Adrenal gland (tissue), 5 donors: Measurements from ENCODE around the gene ACER2.

Source experiments
- POLR2A ChIP-seq, 2 donors: fragments of 450-650 bp; IDR thresholded peaks; one replicate each; pipeline ENCODE4 v1.6.1; 2017; ENCODE audit warnings: antibody characterized with exemption in 2 of 2, mild to moderate bottlenecking in 2 of 2, moderate library complexity in 1 of 2
- TF ChIP-seq, protein P1 (sequence below), 6 experiments: fragments of 450-650 bp in 4 of 6; fragments of 200-600 bp in 2 of 6; sonication (generic) in 1 of 6; IDR thresholded peaks; 1 replicate in 5 of 6; 2 replicates in 1 of 6; pipeline versions ENCODE4 v1.5.1 to v1.8.0; 2016 to 2021; ENCODE audit warnings: antibody characterized with exemption in 6 of 6, mild to moderate bottlenecking in 2 of 6, moderate library complexity in 1 of 6
- donor health status: DM: no; HTN: no; CAD: no.

DNA sequence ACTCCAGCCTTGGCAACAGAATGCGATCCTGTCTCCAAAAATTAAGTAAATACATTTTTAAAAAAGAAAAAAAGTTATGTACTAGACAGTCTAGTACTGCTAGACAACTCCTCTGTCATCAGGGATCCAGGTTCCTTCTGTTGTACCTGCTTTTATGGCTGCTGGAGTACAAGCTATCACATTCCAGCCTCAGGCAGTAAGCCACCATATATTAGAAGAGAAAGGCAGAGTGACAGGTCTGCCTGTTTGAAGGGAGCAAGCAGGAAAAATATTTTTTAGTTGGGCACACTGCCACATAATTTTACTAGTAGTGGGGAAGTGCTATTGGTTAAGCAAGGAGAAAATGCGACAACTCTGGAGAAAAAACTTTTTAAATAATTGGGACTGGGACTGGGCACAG lies 39.7 kb upstream of the ACER2 start:
- TF ChIP-seq, protein P1, sequence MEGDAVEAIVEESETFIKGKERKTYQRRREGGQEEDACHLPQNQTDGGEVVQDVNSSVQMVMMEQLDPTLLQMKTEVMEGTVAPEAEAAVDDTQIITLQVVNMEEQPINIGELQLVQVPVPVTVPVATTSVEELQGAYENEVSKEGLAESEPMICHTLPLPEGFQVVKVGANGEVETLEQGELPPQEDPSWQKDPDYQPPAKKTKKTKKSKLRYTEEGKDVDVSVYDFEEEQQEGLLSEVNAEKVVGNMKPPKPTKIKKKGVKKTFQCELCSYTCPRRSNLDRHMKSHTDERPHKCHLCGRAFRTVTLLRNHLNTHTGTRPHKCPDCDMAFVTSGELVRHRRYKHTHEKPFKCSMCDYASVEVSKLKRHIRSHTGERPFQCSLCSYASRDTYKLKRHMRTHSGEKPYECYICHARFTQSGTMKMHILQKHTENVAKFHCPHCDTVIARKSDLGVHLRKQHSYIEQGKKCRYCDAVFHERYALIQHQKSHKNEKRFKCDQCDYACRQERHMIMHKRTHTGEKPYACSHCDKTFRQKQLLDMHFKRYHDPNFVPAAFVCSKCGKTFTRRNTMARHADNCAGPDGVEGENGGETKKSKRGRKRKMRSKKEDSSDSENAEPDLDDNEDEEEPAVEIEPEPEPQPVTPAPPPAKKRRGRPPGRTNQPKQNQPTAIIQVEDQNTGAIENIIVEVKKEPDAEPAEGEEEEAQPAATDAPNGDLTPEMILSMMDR (IDR thresholded peaks at IDR 0.05), result no peak
- TF ChIP-seq POLR2A (IDR thresholded peaks at IDR 0.05), result no peak
